GM13976 (cell line): Measurements from ENCODE around the gene IRF7.

Experiments used
- DNase-seq: peaks from one replicate; pipeline ENCODE4 v3.0.0; 2012; ENCODE audit warnings: low spot score
- CTCF ChIP-seq: IDR thresholded peaks from 2 replicates; pipeline ENCODE4 v1.5.1; 2012; ENCODE audit warnings: borderline replicate concordance, mild to moderate bottlenecking; ENCODE audit not compliant: insufficient read depth; ENCODE audit errors: extremely low read depth, missing control alignments, control extremely low read depth
- in situ Hi-C: fragments of 300-500 bp; cut with MboI; formaldehyde crosslinking; loops from one replicate; pipeline ENCODE4 v1.12.0; 2022; ENCODE audit warnings: low sequenced_read_pairs, mixed read lengths, inconsistent platforms; ENCODE audit not compliant: unreplicated experiment

The IRF7 gene

GRCh38 chr11:592501-592900, 23.2 kb downstream of the IRF7 start:
- in situ Hi-C loops: no loop called here
- no peak for DNase-seq
- TF ChIP-seq CTCF: no peak

GRCh38 chr11:590997-591396, 24.8 kb downstream of the IRF7 start:
- in situ Hi-C loops: no loop called here
- TF ChIP-seq CTCF: no peak
- DNase-seq: no peak

- in situ Hi-C loops: no loop called here
- no peak for TF ChIP-seq CTCF
- DNase-seq: no peak
These were observed 26.0 kb downstream of the IRF7 start for GRCh38 chr11:589798-590197.

GRCh38 chr11:587978-588380, 27.8 kb downstream of the IRF7 start:
- in situ Hi-C loops: no loop called here
- no peak for DNase-seq
- TF ChIP-seq CTCF: no peak

- in situ Hi-C loops: no loop called here
- DNase-seq: no peak
- no peak for TF ChIP-seq CTCF
These were observed 28.2 kb downstream of the IRF7 start for GRCh38 chr11:587546-587945.

- DNase-seq: no peak
- no peak for TF ChIP-seq CTCF
- in situ Hi-C loops: no loop called here
These were observed 29.1 kb downstream of the IRF7 start for GRCh38 chr11:586376-587316.
